ENCODE data around the gene VN1R5. TPM values are rescaled to one million over a fixed set of nuclear protein-coding genes. Genes with fewer than 3 reads are reported as not detected.

The VN1R5 gene
- polyA plus RNA-seq, 1 donor from 2014 or later = not detected

DNA sequence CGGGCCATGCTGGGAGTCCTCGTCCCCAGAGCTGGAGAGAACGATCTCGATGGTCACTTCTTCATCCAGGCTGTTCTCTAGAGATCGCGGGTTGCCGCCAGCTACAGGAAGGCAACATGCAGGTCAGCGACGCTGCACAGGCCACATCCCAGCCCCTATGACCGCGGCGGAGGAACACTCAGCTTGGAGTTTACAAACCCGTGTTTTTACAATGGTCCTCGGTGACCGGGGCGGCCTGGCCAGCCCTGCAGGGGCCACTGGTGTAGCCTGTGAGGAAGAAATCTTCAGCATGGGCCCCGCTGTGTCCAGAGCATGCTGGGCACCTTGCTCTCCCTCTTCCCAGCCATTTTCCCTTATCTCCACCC is 45.3 kb downstream of the VN1R5 start:
- no peak overlapping the region for H3K4me3 Mint-ChIP-seq
- peaks cover 19% of the 10 kb centered on the region for H3K36me3 Mint-ChIP-seq
- H3K9me3 Mint-ChIP-seq = no peaks in the 10 kb centered on the region
- H3K27me3 Mint-ChIP-seq = no peaks in the 10 kb centered on the region
- H3K27ac Mint-ChIP-seq = no peak overlapping the region
- H3K4me1 Mint-ChIP-seq = no peaks in the 10 kb centered on the region

DNA sequence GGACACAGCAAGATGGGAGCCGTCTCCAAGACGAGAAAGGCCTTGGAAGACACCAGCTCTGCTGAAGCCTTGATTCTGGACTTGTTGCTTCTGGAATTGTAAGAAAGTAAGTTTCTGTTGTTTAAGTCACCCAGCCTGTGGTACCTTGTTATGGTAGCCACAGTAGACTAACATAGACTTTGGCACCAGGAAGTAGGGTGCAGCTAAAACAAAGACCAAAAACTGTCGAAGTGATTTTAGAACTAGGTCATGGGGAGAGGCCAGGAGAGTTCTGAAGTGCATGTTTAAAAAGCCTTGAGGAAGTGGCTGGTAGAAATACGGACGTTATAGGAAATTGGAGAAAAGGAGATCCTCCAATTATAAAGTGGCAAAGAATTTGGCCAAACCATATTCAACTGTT is 47.3 kb downstream of the VN1R5 start:
- Mint-ChIP-seq H3K9me3 (no peaks in the 10 kb centered on the region), H3K4me1 (no peaks in the 10 kb centered on the region), H3K27me3 (no peaks in the 10 kb centered on the region), H3K27ac (no peak overlapping the region), H3K4me3 (peak overlapping the region in 1 of 4 donors; percentile 3), H3K36me3 (peaks cover 21% of the 10 kb centered on the region)

DNA sequence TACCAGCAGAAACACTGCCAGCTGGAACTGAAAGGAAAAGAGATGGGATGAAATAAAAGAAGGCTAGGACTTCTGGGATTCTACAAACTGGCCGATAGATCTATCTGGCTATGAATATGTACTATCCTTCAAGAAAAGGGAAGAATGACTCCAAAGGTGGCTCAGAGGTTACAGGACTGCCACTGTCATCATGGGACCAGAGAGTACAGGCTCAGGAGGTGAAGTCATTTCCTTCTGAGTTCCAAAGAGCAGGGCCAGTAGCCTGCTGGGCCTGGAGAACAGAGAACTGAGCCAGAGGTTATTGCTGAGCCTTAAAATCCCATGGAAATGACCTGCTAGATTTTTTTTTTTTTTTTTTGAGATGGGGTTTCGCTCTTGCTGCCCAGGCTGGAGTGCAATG is 48.2 kb downstream of the VN1R5 start:
- Mint-ChIP-seq H3K9me3 (no peaks in the 10 kb centered on the region), H3K27ac (peak overlapping the region in 2 of 3 donors; percentile 50 to 53), H3K27me3 (no peaks in the 10 kb centered on the region), H3K36me3 (peaks cover 21% of the 10 kb centered on the region), H3K4me3 (no peak overlapping the region), H3K4me1 (no peaks in the 10 kb centered on the region)

Other genes with a start within 250 kb of the VN1R5 start
- 0.36 TPM for gene ZNF695, start 248.0 kb upstream of the VN1R5 start, polyA plus RNA-seq
- gene ZNF670, start 177.3 kb upstream of the VN1R5 start, polyA plus RNA-seq = 3.3 TPM
- 26.5 TPM for gene ZNF669, start 151.7 kb upstream of the VN1R5 start, polyA plus RNA-seq
- gene ZNF124, start 84.1 kb upstream of the VN1R5 start, polyA plus RNA-seq = 4.2 TPM
- gene ZNF496, start 75.8 kb downstream of the VN1R5 start, polyA plus RNA-seq = 7.9 TPM
- gene NLRP3, start 160.1 kb downstream of the VN1R5 start, polyA plus RNA-seq = 0.08 TPM
- not detected for gene OR2B11, start 202.0 kb downstream of the VN1R5 start, polyA plus RNA-seq